Measurements from ENCODE around the gene CIP2A. TPM values are rescaled to one million over a fixed set of nuclear protein-coding genes. Genes with fewer than 3 reads are reported as not detected.

The CIP2A gene
- total and polyA plus RNA-seq, 2 of the 13 experiments (the other 11 are each of a cell fraction or from before 2014, with no cell fraction given) = 7.8 to 36.9 TPM

DNA sequence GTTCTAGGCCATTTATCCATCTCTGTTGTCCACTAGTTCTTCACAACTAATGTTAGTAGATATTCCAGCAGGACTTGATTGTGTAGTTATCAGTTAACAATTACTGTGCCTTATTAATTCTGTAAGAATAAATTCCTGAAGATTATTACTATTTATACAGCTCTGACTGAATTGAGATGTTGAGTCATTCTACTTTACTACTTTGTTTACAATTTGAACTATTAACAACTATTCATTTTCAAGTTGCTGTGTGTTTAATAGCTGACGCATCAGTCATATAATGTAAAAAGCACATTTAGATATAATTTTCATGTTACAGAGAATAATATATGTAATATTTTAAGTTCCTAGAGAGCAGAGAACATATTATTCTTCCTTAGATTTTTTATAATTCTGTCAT lies 21.4 kb upstream of the CIP2A start:
- WGBS (ENCODE audit: low lambda C conversion rate) = 94% methylated on average over 1 of the region's 1 CpG
- intact Hi-C loops (cut with micrococcal nuclease; ENCODE audit: unreplicated experiment) = no loop called here
- FAIRE-seq (no peak), ATAC-seq (no peak), DNase-seq (ENCODE audit: low spot score) (no peak)
- ChIA-PET CTCF (ENCODE audit: low intra/inter-chr PET ratio, low total read pairs) (no interaction called here), POLR2A (no interaction called here)
- no TSS peak for BruUV-seq (replicated peaks)
- H3K27me3 ChIP-seq (ENCODE audit: control insufficient read depth in 1 of 2, insufficient read depth in 2 of 2, low read length in 2 of 2) = no peaks in the 10 kb centered on the region
- TF ChIP-seq ZNF709 (CRISPR knock-in tag; IDR thresholded peaks at IDR 0.05) (no peak), GTF2F1 (IDR thresholded peaks at IDR 0.05; ENCODE audit: low read length) (no peak), ZNF136 (CRISPR knock-in tag; IDR thresholded peaks at IDR 0.05; ENCODE audit: low read depth) (no peak), ZNF615 (CRISPR knock-in tag; IDR thresholded peaks at IDR 0.05; ENCODE audit: borderline replicate concordance) (no peak)
- in situ Hi-C loops (cut with HindIII; ENCODE audit: extremely low pct_ligation_motif_present, low pct_unique_long_range_greater_than_20kb) = no loop called here
- H3K9ac ChIP-seq (ENCODE audit: insufficient read depth, low read depth, low read length) = no peak overlapping the region
- no peaks in the 10 kb centered on the region for H3K4me1 ChIP-seq (ENCODE audit: insufficient read depth, low read length)
- no peak overlapping the region for H2AFZ ChIP-seq (ENCODE audit: low read length)
- H3K79me2 ChIP-seq (ENCODE audit: insufficient read depth, low read length) = no peaks in the 10 kb centered on the region
- H3K27ac ChIP-seq (ENCODE audit: extremely low read length, insufficient read depth, low read length) = no peak overlapping the region
- no peak overlapping the region for H3K4me3 ChIP-seq (replicated peaks in 1 of 3; ENCODE audit: insufficient read depth in 1 of 3, low read depth in 2 of 3, low read length in 3 of 3)
- H3K4me2 ChIP-seq (ENCODE audit: low read depth, low read length) = no peak overlapping the region
- no peaks in the 10 kb centered on the region for H3K36me3 ChIP-seq (replicated peaks in 1 of 2; ENCODE audit: control insufficient read depth in 1 of 2, insufficient read depth in 2 of 2, low read length in 2 of 2)
- H3K9me3 ChIP-seq (ENCODE audit: low read length) = no peaks in the 10 kb centered on the region
- no peaks in the 10 kb centered on the region for H4K20me1 ChIP-seq (ENCODE audit: insufficient read depth, low read length)

DNA sequence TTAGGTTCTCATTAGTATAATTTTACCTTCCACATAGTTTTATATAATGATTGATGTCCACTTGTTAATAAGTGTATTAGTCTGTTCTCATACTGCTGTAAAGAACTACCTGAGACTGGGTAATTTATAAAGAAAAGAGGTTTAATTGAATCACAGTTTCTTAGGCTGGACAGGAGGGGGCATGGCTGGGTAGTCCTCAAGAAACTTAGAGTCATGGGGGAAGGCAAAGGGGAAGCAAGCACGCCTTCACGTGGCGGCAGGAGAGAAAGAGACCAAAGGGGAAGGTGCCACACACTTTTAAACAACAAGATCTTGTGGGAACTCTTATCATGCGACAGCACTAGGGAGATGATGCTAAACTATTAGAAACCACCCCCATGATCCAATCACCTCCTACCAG lies 19.5 kb upstream of the CIP2A start:
- Histone ChIP-seq H3K79me2 (ENCODE audit: insufficient read depth, low read length) (no peaks in the 10 kb centered on the region), H3K4me1 (ENCODE audit: insufficient read depth, low read length) (no peaks in the 10 kb centered on the region), H2AFZ (ENCODE audit: low read length) (no peak overlapping the region), H4K20me1 (ENCODE audit: insufficient read depth, low read length) (no peaks in the 10 kb centered on the region), H3K27me3 (ENCODE audit: control insufficient read depth in 1 of 2, insufficient read depth in 2 of 2, low read length in 2 of 2) (no peaks in the 10 kb centered on the region), H3K27ac (ENCODE audit: extremely low read length, insufficient read depth, low read length) (no peak overlapping the region), H3K36me3 (replicated peaks in 1 of 2; ENCODE audit: control insufficient read depth in 1 of 2, insufficient read depth in 2 of 2, low read length in 2 of 2) (no peaks in the 10 kb centered on the region), H3K4me3 (replicated peaks in 1 of 3; ENCODE audit: insufficient read depth in 1 of 3, low read depth in 2 of 3, low read length in 3 of 3) (no peak overlapping the region), H3K9ac (ENCODE audit: insufficient read depth, low read depth, low read length) (no peak overlapping the region), H3K9me3 (ENCODE audit: low read length) (no peaks in the 10 kb centered on the region), H3K4me2 (ENCODE audit: low read depth, low read length) (no peak overlapping the region)
- FAIRE-seq = no peak
- TF ChIP-seq KDM1A (CRISPR knock-in tag; IDR thresholded peaks at IDR 0.05) (no peak), EP300 (IDR thresholded peaks at IDR 0.05; ENCODE audit: low read depth in 2 of 2, low read length in 2 of 2) (no peak), EP300 (CRISPR knock-in tag; IDR thresholded peaks at IDR 0.05; ENCODE audit: borderline replicate concordance) (no peak), ATRX (CRISPR knock-in tag; IDR thresholded peaks at IDR 0.05; ENCODE audit: borderline replicate concordance) (no peak), MBNL3 (CRISPR knock-in tag; conservative IDR thresholded peaks at IDR 0.05) (no peak), ZFX (CRISPR knock-in tag; IDR thresholded peaks at IDR 0.05; ENCODE audit: low read depth) (no peak), XBP1 (CRISPR knock-in tag; IDR thresholded peaks at IDR 0.05) (no peak), ZNF264 (CRISPR knock-in tag; IDR thresholded peaks at IDR 0.05) (no peak)
- 97% methylated on average over 4 of the region's 4 CpGs for WGBS (ENCODE audit: low lambda C conversion rate)
- in situ Hi-C loops (cut with HindIII; ENCODE audit: extremely low pct_ligation_motif_present, low pct_unique_long_range_greater_than_20kb) = no loop called here
- no TSS peak for BruUV-seq (replicated peaks)
- ChIA-PET CTCF (ENCODE audit: low intra/inter-chr PET ratio, low total read pairs) (no interaction called here), POLR2A (no interaction called here)
- intact Hi-C loops (cut with micrococcal nuclease; ENCODE audit: unreplicated experiment) = no loop called here
- no peak for ATAC-seq
- DNase-seq (ENCODE audit: low spot score) = no peak
